SK-N-SH (cell line): ENCODE data around the gene APRT.

Experiments used
- CHD2 ChIP-seq: fragments of 150-350 bp; IDR thresholded peaks from 2 replicates; pipeline ENCODE4 v1.6.1; 2018; ENCODE audit warnings: low read length; ENCODE audit not compliant: partially characterized antibody
- EP300 ChIP-seq, 2 experiments: IDR thresholded peaks; 2 replicates each; pipeline versions ENCODE4 v1.4.0 to v1.6.1; 2012; ENCODE audit warnings: borderline replicate concordance in 1 of 2, low read depth in 1 of 2, low read length in 1 of 2
- FOSL2 ChIP-seq: IDR thresholded peaks from 2 replicates; pipeline ENCODE4 v1.4.0; 2012; ENCODE audit warnings: low read depth, mild to moderate bottlenecking, moderate library complexity, borderline replicate concordance
- FOXJ3 ChIP-seq: sonication (generic); formaldehyde crosslinking; IDR thresholded peaks from 2 replicates; pipeline ENCODE4 v1.5.1; 2020; ENCODE audit warnings: mild to moderate bottlenecking, missing genetic modification reagents
- JUND ChIP-seq: IDR thresholded peaks from 2 replicates; pipeline ENCODE4 v1.4.0; 2012
- MXI1 ChIP-seq: IDR thresholded peaks from 2 replicates; pipeline ENCODE4 v1.6.1; 2012; ENCODE audit warnings: mild to moderate bottlenecking, low read depth, low read length, improper control_type of control experiment
- POLR2AphosphoS5 ChIP-seq: IDR thresholded peaks from 2 replicates; pipeline ENCODE4 v1.6.1; 2012; ENCODE audit warnings: low read depth, low read length
- RAD21 ChIP-seq: IDR thresholded peaks from 2 replicates; pipeline ENCODE4 v1.6.1; 2012; ENCODE audit warnings: mild to moderate bottlenecking, low read length
- RXRA ChIP-seq: IDR thresholded peaks from 2 replicates; pipeline ENCODE4 v1.4.0; 2012; ENCODE audit warnings: low read depth, mild to moderate bottlenecking, borderline replicate concordance
- SIN3A ChIP-seq: IDR thresholded peaks from 2 replicates; pipeline ENCODE4 v1.6.1; 2012; ENCODE audit warnings: low read depth, mild to moderate bottlenecking, low read length, moderate library complexity, borderline replicate concordance
- TAF1 ChIP-seq: IDR thresholded peaks from 2 replicates; pipeline ENCODE4 v1.6.1; 2012; ENCODE audit warnings: low read depth, mild to moderate bottlenecking, low read length, moderate library complexity, borderline replicate concordance
- TF ChIP-seq, protein P1 (sequence below): fragments of 200-600 bp; sonication (generic); IDR thresholded peaks from 2 replicates; pipeline ENCODE4 v1.6.1; 2017; ENCODE audit warnings: antibody characterized with exemption, mild to moderate bottlenecking, moderate library complexity

DNA sequence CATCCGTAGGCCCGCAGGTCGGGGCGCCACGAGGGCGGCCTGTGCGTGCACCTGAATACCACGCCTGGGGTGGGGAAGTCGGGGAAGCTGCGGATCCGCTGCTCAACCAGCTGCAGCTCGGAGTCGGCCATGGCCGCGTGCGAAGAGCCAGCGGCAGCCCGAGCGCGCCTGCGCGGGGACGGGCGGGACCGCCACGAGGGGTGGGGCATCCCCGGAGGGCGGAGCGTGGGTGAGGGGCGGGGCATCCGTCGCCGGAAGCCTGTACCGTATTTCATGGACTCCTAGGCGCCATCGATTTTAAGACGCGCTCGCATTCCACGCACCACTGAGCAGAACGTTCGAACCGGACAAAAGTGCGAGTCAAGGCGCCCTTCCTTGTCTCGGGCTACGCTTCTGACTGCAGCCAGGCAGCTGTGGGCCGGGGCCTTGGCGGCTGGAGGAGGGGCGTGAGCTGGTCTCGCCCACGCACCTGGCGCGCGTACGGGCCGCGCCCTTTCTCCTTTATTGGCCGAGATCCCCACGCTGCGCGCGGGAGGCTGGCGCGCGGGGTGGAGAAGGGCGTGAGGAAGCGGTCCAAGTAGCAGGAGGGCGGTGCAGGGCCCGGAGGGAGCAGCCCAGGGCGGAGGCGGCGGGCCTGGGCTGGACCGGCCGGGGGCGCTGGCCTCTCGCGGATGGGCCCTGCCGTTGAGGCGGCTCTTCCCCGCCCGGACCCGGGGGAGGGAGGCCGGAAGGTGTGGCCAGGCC lies at the start of gene APRT:
- TF ChIP-seq, protein P1, sequence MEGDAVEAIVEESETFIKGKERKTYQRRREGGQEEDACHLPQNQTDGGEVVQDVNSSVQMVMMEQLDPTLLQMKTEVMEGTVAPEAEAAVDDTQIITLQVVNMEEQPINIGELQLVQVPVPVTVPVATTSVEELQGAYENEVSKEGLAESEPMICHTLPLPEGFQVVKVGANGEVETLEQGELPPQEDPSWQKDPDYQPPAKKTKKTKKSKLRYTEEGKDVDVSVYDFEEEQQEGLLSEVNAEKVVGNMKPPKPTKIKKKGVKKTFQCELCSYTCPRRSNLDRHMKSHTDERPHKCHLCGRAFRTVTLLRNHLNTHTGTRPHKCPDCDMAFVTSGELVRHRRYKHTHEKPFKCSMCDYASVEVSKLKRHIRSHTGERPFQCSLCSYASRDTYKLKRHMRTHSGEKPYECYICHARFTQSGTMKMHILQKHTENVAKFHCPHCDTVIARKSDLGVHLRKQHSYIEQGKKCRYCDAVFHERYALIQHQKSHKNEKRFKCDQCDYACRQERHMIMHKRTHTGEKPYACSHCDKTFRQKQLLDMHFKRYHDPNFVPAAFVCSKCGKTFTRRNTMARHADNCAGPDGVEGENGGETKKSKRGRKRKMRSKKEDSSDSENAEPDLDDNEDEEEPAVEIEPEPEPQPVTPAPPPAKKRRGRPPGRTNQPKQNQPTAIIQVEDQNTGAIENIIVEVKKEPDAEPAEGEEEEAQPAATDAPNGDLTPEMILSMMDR, result peak; percentile 36
- no peak for TF ChIP-seq JUND
- peak; percentile 85 for TF ChIP-seq POLR2AphosphoS5
- TF ChIP-seq EP300 (IDR thresholded peaks at IDR 0.05; ENCODE audit: borderline replicate concordance in 1 of 2, low read depth in 1 of 2, low read length in 1 of 2), result no peak
- TF ChIP-seq RAD21, result peak; percentile 53
- TF ChIP-seq TAF1, result peak; percentile 62; the same call in 1 of the 2 replicates
- no peak for TF ChIP-seq CHD2
- no peak for TF ChIP-seq SIN3A
- TF ChIP-seq FOSL2, result no peak
- TF ChIP-seq RXRA, result no peak
- TF ChIP-seq MXI1, result peak; percentile 63
- no peak for TF ChIP-seq FOXJ3
